NCI-H748 (cell line): Measurements from ENCODE around the gene UTS2.

ENCODE experiments used
- DNase-seq: peaks from one replicate; lab custom pipeline; 2025; ENCODE audit not compliant: unreplicated experiment; lab: John Stamatoyannopoulos, UW

The UTS2 gene, protein sequence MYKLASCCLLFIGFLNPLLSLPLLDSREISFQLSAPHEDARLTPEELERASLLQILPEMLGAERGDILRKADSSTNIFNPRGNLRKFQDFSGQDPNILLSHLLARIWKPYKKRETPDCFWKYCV

GRCh38 chr1:7852804-7853683 is at the start of gene UTS2:
Gene UTS2 (minus strand): TSS chr1:7853065. CDS start chr1:7853003, 62 bp downstream.
- DNase-seq = no peak

GRCh38 chr1:7899741-7900140 is 46.9 kb upstream of the UTS2 start:
- no peak for DNase-seq

DNA sequence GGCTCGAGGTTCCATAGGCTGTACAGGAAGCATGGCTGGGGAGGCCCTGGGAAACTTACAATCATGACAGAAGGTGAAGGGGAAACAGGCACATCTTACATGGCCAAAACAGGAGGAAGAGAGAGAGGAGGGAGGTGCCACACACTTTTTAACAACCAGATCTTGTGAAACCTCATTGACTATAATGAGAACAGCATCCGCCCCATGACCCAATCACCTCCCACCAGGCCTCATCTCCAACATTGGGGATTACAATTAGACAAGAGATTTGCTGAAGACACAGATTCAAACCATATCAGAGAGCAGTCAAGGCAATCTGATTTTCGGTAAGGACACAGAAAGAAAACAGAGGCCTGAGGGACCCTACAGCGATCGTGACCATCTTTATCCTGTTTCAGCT is 46.1 kb upstream of the UTS2 start:
- DNase-seq = no peak

DNA sequence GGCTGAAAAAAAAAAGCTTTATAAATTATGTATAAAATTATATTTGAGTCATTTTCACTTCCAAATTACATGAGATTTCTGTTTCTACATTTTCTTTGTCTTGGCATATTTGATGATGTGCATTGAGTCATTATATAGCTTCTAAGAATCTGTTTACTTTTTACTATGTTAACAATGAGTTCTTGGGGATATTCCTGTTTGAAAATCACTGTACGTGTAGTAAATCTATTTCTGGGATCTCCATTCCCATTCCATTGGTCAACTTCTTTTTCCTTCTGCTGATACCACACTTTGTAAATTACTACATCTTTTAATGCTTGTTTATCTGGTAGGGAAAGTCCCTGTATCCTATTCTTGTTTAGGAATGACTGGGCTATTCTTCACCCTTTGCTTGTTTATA is 44.1 kb upstream of the UTS2 start:
- no peak for DNase-seq

DNA sequence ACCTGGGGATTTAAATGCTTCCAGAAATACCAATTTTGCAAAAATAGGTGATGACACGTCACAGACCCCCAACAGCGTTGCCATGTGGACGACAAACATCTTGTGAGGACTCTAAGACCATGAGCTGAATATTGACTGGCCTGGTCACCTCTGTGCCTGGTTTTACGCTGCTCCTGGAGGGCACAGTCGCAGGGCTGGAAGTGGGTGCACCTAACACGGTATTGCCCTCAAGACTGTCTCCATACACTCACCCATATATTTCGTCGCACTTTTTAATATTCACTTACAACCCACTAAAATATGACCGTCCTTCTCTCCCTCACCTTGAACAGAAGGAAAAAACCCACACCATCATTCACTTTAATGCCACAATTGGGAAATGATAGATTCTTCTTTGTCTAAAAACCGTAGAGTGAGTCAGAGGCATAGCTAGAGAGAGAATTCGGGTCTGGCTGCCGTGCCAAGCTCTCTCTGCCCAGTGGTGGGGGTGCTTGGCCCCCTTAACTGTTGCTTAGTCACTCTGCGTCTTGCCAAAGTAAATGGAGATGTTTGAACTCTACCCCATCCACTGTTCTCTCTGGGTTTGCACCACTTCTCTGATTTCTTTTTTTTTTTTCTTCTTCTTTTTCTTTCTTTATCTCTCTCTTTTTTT is 40.8 kb upstream of the UTS2 start:
- no peak for DNase-seq

- DNase-seq = no peak
Measured at GRCh38 chr1:7891804-7892203, 38.9 kb upstream of the UTS2 start.

- no peak for DNase-seq
Measured at GRCh38 chr1:7890853-7891252, 38.0 kb upstream of the UTS2 start.

DNA sequence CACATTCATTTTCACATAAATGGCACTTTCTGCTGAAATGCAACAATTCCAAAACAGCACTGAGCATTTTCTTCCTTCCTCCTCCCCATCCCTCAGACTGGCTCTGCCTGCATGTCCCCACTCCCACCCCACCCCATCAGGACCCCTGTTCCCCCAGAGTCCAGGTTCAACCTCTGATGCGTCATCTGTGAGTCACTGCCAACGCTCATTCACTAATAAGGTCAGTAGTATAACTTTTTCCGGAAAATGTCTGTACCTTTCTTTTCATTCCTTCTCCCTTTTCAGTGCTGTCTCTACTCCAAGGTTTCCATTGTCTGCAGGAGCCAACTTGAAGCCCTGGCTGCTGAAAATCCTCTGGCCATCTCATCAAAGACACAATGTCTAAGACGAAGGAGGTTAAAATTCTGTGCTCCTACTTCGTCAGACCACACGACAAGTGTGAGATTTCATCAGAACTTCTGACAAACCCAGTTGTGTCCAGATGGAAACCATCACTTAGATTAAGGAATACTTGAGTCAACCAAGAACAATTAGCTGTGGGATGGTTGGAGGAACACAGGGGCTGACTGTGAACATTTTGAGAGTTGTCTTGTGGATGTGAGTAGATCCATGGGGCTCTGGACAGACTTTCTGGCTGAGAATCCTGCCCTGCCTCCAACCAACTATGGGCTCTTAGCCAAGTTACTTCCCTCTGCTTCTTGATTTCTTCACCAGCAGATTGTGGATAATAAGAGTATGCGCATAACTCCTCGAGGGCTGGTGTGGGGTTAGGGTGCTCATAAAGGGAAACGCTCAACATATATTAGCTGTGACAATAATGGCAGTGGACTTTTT is 35.6 kb upstream of the UTS2 start:
- no peak for DNase-seq

GRCh38 chr1:7886405-7886745 is 33.5 kb upstream of the UTS2 start:
- DNase-seq = peak; percentile 52

GRCh38 chr1:7885513-7886404 is 32.9 kb upstream of the UTS2 start:
- DNase-seq = peak; percentile 42

- DNase-seq = no peak
Measured at GRCh38 chr1:7884757-7885156, 31.9 kb upstream of the UTS2 start.

- no peak for DNase-seq
Measured at GRCh38 chr1:7879228-7879627, 26.4 kb upstream of the UTS2 start.

GRCh38 chr1:7878027-7878426 is 25.2 kb upstream of the UTS2 start:
- no peak for DNase-seq

- DNase-seq = no peak
Measured at GRCh38 chr1:7873801-7874795, 21.2 kb upstream of the UTS2 start.

DNA sequence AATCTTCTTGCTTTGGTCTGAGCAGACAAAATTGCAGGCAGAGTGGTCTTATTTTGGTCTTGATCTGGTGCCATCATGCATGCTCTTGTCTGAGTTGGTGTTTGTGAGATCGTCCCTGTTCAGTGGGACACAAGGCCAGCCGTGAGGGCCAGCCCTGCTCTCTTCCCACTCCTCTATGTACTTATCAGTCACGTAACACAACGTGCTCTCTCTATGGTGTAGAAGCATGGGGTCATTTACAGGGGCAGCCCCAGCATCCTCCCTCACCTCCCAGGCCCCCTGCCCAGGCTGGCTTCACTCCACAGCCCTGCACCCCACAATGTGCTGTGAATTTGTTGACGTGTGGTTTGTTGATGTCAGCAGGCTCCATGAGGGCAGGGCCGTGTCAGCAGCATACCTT is 18.3 kb upstream of the UTS2 start:
- no peak for DNase-seq

DNA sequence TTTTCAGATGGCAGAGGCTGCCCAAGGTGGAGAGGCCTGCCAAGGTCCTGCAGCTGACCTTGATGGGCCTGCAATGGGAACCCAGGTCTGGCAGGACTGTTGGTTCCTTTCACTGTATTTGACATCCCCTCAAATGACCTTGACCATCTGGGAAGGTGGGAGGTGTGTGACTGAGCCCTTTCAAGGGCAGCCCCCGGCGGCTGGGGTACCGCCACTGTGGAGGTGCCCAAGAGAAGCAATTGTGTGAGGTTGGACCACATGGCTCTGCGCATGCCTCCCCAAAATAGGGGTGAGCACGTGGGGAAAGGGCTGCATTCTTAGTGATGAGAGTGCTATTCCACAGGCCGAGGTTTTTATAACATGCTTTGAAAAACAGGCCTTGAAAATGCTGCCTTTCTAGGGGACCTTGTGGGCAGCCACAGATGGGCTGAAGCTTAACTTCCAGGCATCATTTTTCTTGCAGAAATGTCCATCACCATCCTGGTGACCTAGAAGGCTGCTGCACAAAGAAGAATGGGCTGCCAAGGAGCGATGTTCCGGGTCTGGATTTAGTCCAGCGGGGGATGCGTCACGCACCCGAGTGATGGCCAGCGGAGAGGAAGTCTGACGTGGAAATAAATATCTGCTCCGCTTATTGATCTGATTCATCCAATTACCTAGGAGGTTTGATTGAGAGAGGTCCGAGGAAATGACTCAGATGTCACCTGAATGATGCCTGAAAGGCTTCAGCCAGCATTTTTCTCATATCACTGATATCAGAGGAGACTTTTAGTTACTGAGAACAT is 16.5 kb upstream of the UTS2 start:
- DNase-seq = no peak

- no peak for DNase-seq
Measured at GRCh38 chr1:7868070-7868780, 15.4 kb upstream of the UTS2 start.

DNA sequence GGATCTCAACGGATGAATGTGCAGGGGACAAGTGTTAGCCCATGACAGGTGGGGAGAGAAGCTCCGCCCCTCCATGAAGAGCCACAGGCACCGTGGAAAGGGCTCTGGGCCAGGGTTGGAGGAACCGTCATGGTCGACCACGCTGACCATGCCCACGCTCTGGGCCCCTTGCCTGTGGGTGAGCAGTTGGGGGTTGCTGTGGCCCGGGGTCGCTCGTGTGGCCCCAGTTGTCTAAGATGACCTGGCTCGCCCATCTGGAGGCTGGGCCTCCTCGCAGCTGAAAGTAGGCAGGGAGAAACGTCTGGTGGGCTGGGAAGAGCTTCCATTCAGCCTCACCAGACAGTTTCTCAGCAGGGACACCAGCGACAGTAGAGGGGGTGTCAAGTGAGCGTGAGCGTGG is 13.1 kb upstream of the UTS2 start:
- DNase-seq = no peak
